WTC11 (cell line): ENCODE results near the gene MRPL23.

Experiments
- ATF3 ChIP-seq: sonication (generic); formaldehyde crosslinking; conservative IDR thresholded peaks from 2 replicates; pipeline ENCODE4 v1.8.1; 2022; ENCODE audit warnings: mild to moderate bottlenecking, missing genetic modification reagents
- CTCF ChIP-seq: fragments of 200-600 bp; IDR thresholded peaks from 2 replicates; pipeline ENCODE4 v1.8.0; 2022; ENCODE audit warnings: antibody characterized with exemption
- E2F5 ChIP-seq: sonication (generic); formaldehyde crosslinking; IDR thresholded peaks from 2 replicates; pipeline ENCODE4 v1.8.1; 2022; ENCODE audit warnings: mild to moderate bottlenecking, moderate library complexity, missing genetic modification reagents
- FOXK1 ChIP-seq: sonication (generic); formaldehyde crosslinking; IDR thresholded peaks from 2 replicates; pipeline ENCODE4 v1.8.0; 2022; ENCODE audit warnings: mild to moderate bottlenecking, moderate library complexity, missing genetic modification reagents
- SMAD4 ChIP-seq: sonication (generic); formaldehyde crosslinking; IDR thresholded peaks from 2 replicates; pipeline ENCODE4 v1.8.0; 2022; ENCODE audit warnings: mild to moderate bottlenecking, missing genetic modification reagents
- TEAD4 ChIP-seq: sonication (generic); formaldehyde crosslinking; IDR thresholded peaks from 2 replicates; pipeline ENCODE4 v1.8.0; 2022; ENCODE audit warnings: mild to moderate bottlenecking, missing genetic modification reagents
- TP53 ChIP-seq: sonication (generic); formaldehyde crosslinking; IDR thresholded peaks from 2 replicates; pipeline ENCODE4 v1.8.1; 2023; ENCODE audit warnings: mild to moderate bottlenecking, missing genetic modification reagents
- USF1 ChIP-seq: sonication (generic); formaldehyde crosslinking; IDR thresholded peaks from 2 replicates; pipeline ENCODE4 v1.8.0; 2022; ENCODE audit warnings: mild to moderate bottlenecking, missing genetic modification reagents
- USF2 ChIP-seq: sonication (generic); formaldehyde crosslinking; IDR thresholded peaks from 2 replicates; pipeline ENCODE4 v1.8.1; 2023; ENCODE audit warnings: mild to moderate bottlenecking, missing genetic modification reagents, moderate library complexity
- ZNF121 ChIP-seq: sonication (generic); formaldehyde crosslinking; IDR thresholded peaks from 2 replicates; pipeline ENCODE4 v1.8.0; 2023; ENCODE audit warnings: missing genetic modification reagents

- TF ChIP-seq CTCF (no peak), TEAD4 (CRISPR knock-in tag) (no peak), ATF3 (CRISPR knock-in tag) (no peak), ZNF121 (no peak), USF1 (CRISPR knock-in tag) (no peak), USF2 (CRISPR knock-in tag) (no peak), TP53 (CRISPR knock-in tag) (no peak), FOXK1 (CRISPR knock-in tag) (no peak), E2F5 (CRISPR knock-in tag) (no peak), SMAD4 (CRISPR knock-in tag) (no peak)
Observed at GRCh38 chr11:1983601-1983961, 36.4 kb downstream of the MRPL23 start.
